H1 (cell line): ENCODE results near the gene SIKE1. TPM values are rescaled to one million over a fixed set of nuclear protein-coding genes. Genes with fewer than 3 reads are reported as not detected.
"Not testable (repeated sequence)": the region's sequence is repeated elsewhere in the genome, so short reads cannot be mapped to it uniquely, and the experiment has no call there.

ENCODE experiments used
- CTCF ChIA-PET: fragments of 300-600 bp; sonication (Branson Sonifier 250); formaldehyde crosslinking; loops from one replicate; lab custom pipeline; 2021; ENCODE audit not compliant: partially characterized antibody; lab: Charles Lee
- POLR2A ChIA-PET: fragments of 300-600 bp; sonication (Branson Sonifier 250); formaldehyde crosslinking; loops from one replicate; lab custom pipeline; 2021; ENCODE audit warnings: inconsistent platforms; ENCODE audit not compliant: partially characterized antibody; lab: Charles Lee
- DNase-seq, 2 experiments: peaks; one replicate each; pipeline versions ENCODE4 v3.0.0 to v3.0.0-alpha.2; 2010 to 2022; ENCODE audit warnings: low spot score in 2 of 2, low read depth in 1 of 2, mixed read lengths in 1 of 2
- FAIRE-seq: peaks from 2 replicates; lab custom pipeline; 2011; peaks lifted over from hg19 to GRCh38; lab: Jason Lieb, UNC
- H2AFZ ChIP-seq: 2 replicates; pipeline ENCODE4 v1.8.1; 2012; ENCODE audit warnings: low read length, inconsistent platforms
- H2AK5ac ChIP-seq: 2 replicates; pipeline ENCODE4 v1.6.1; 2013; ENCODE audit warnings: low read depth, low read length
- H2BK120ac ChIP-seq: replicated peaks from 2 replicates; pipeline ENCODE3; 2013; ENCODE audit warnings: low read depth, low read length, inconsistent platforms
- H2BK12ac ChIP-seq: 2 replicates; pipeline ENCODE4 v1.6.1; 2013; ENCODE audit warnings: low read depth, low read length
- H2BK15ac ChIP-seq: 2 replicates; pipeline ENCODE4 v1.6.1; 2013; ENCODE audit warnings: low read length
- H2BK20ac ChIP-seq: 2 replicates; pipeline ENCODE4 v1.6.1; 2013; ENCODE audit warnings: low read length
- H2BK5ac ChIP-seq: 2 replicates; pipeline ENCODE4 v1.6.1; 2013; ENCODE audit warnings: low read depth, low read length
- H3K14ac ChIP-seq: 2 replicates; pipeline ENCODE4 v1.6.1; 2013; ENCODE audit warnings: inconsistent platforms; ENCODE audit not compliant: insufficient read length
- H3K18ac ChIP-seq: 2 replicates; pipeline ENCODE4 v1.6.1; 2013; ENCODE audit warnings: low read length; ENCODE audit errors: extremely low read depth
- H3K23ac ChIP-seq: 2 replicates; pipeline ENCODE4 v1.6.1; 2013; ENCODE audit warnings: inconsistent platforms; ENCODE audit not compliant: insufficient read length
- H3K23me2 ChIP-seq: 2 replicates; pipeline ENCODE4 v1.6.1; 2013; ENCODE audit warnings: low read depth, low read length
- H3K27ac ChIP-seq: 2 replicates; pipeline ENCODE4 v1.6.1; 2011; ENCODE audit warnings: low read depth, low read length, inconsistent platforms
- H3K27me3 ChIP-seq, 4 experiments: replicated peaks in 1 of 4; 1 replicate in 1 of 4; 2 replicates in 3 of 4; pipeline versions ENCODE4 v1.6.1 to v1.8.1; 2011 to 2013; ENCODE audit warnings: low read length in 3 of 4, mild to moderate bottlenecking in 3 of 4, inconsistent platforms in 2 of 4, mixed read lengths in 2 of 4, moderate library complexity in 1 of 4; ENCODE audit not compliant: control insufficient read depth in 3 of 4, insufficient read depth in 3 of 4; ENCODE audit errors: extremely low read depth in 1 of 4
- H3K36me3 ChIP-seq, 4 experiments: 2 replicates each; pipeline versions ENCODE4 v1.6.1 to v1.8.1; 2011 to 2013; ENCODE audit warnings: mild to moderate bottlenecking in 4 of 4, low read length in 3 of 4, moderate library complexity in 2 of 4, control low read depth in 1 of 4, inconsistent platforms in 1 of 4; ENCODE audit not compliant: insufficient read depth in 4 of 4, control insufficient read depth in 2 of 4
- H3K4ac ChIP-seq: replicated peaks from 2 replicates; pipeline ENCODE3; 2013; ENCODE audit warnings: low read length, low read depth, mixed read lengths, inconsistent platforms; ENCODE audit not compliant: insufficient read length
- H3K4me1 ChIP-seq, 4 experiments: replicated peaks in 1 of 4; 1 replicate in 1 of 4; 2 replicates in 3 of 4; pipeline versions ENCODE4 v1.6.1 to v1.8.1; 2011 to 2013; ENCODE audit warnings: low read length in 3 of 4, inconsistent platforms in 2 of 4, mixed read lengths in 1 of 4; ENCODE audit not compliant: insufficient read depth in 4 of 4, control insufficient read depth in 3 of 4
- H3K4me2 ChIP-seq, 2 experiments: 2 replicates each; pipeline versions ENCODE4 v1.6.1 to v1.8.1; 2011 to 2013; ENCODE audit warnings: low read depth in 2 of 2, low read length in 2 of 2, control low read depth in 1 of 2, inconsistent platforms in 1 of 2, mild to moderate bottlenecking in 1 of 2; ENCODE audit not compliant: insufficient read depth in 1 of 2
- H3K4me3 ChIP-seq, 4 experiments: fragments of 200-600, 300-600 bp in 1 of 4; sonication (generic), shearing (Covaris generic), sonication (Bioruptor Twin) in 1 of 4; 2 replicates each; pipeline versions ENCODE4 v1.5.1 to v1.8.1; 2011 to 2016; ENCODE audit warnings: low read length in 4 of 4, low read depth in 3 of 4, control low read depth in 2 of 4, inconsistent platforms in 2 of 4, mild to moderate bottlenecking in 2 of 4, mixed read lengths in 1 of 4, moderate library complexity in 1 of 4; ENCODE audit not compliant: insufficient read depth in 2 of 4; ENCODE audit errors: extremely low read depth in 1 of 4
- H3K56ac ChIP-seq: replicated peaks from 2 replicates; pipeline ENCODE3; 2013; ENCODE audit warnings: low read depth, mild to moderate bottlenecking, mixed read lengths, low read length, inconsistent platforms; ENCODE audit not compliant: insufficient read length
- H3K79me1 ChIP-seq: 2 replicates; pipeline ENCODE4 v1.6.1; 2013; ENCODE audit warnings: low read depth, low read length, control low read depth
- H3K79me2 ChIP-seq, 2 experiments: 2 replicates each; pipeline versions ENCODE4 v1.6.1 to v1.8.1; 2012 to 2013; ENCODE audit warnings: low read length in 2 of 2, mild to moderate bottlenecking in 2 of 2, inconsistent platforms in 1 of 2; ENCODE audit not compliant: insufficient read depth in 2 of 2, control insufficient read depth in 1 of 2
- H3K9ac ChIP-seq, 4 experiments: replicated peaks in 1 of 4; 1 replicate in 1 of 4; 2 replicates in 3 of 4; pipeline versions ENCODE4 v1.6.1 to v1.8.1; 2011 to 2013; ENCODE audit warnings: low read depth in 3 of 4, low read length in 3 of 4, control low read depth in 2 of 4, mild to moderate bottlenecking in 2 of 4, moderate library complexity in 2 of 4, inconsistent platforms in 1 of 4; ENCODE audit errors: extremely low read depth in 1 of 4
- H3K9me3 ChIP-seq, 2 experiments: 2 replicates each; pipeline versions ENCODE4 v1.6.1 to v1.8.1; 2012 to 2013; ENCODE audit warnings: mild to moderate bottlenecking in 2 of 2, moderate library complexity in 2 of 2, control low read depth in 1 of 2, inconsistent platforms in 1 of 2, low read depth in 1 of 2, low read length in 1 of 2, mixed read lengths in 1 of 2; ENCODE audit not compliant: insufficient read depth in 2 of 2
- H4K20me1 ChIP-seq, 2 experiments: replicated peaks in 1 of 2; 2 replicates each; pipeline versions ENCODE3 to v1.8.1; 2011 to 2013; ENCODE audit warnings: inconsistent platforms in 2 of 2, low read length in 2 of 2, mild to moderate bottlenecking in 1 of 2; ENCODE audit not compliant: insufficient read depth in 2 of 2, control insufficient read depth in 1 of 2
- H4K5ac ChIP-seq: 2 replicates; pipeline ENCODE4 v1.6.1; 2013; ENCODE audit warnings: low read length, low read depth, mixed read lengths, inconsistent platforms; ENCODE audit not compliant: insufficient read length
- H4K8ac ChIP-seq: 2 replicates; pipeline ENCODE4 v1.8.0; 2013; ENCODE audit warnings: mild to moderate bottlenecking, moderate library complexity, low read length, inconsistent platforms; ENCODE audit not compliant: insufficient read depth; ENCODE audit errors: extremely low read depth
- H4K91ac ChIP-seq: replicated peaks from 2 replicates; pipeline ENCODE3; 2013; ENCODE audit warnings: low read length, mixed read lengths, inconsistent platforms; ENCODE audit not compliant: insufficient read length
- WGBS, 2 experiments: shearing (Covaris generic) in 1 of 2; methylation state at CpG; one replicate each; pipeline versions ENCODE4 v1.1.6 to v1.1.7; 2013 to 2015; ENCODE audit warnings: low lambda C conversion rate in 2 of 2, mixed read lengths in 2 of 2, inconsistent platforms in 1 of 2, low coverage in 1 of 2, missing lambda C conversion rate in 1 of 2; ENCODE audit not compliant: insufficient replicate concordance in 2 of 2, insufficient coverage in 1 of 2, insufficient read length in 1 of 2; ENCODE audit errors: extremely low coverage in 1 of 2, missing lambda C conversion rate in 1 of 2; 5-methylcytosine and 5-hydroxymethylcytosine counted together
- polyA plus RNA-seq, 7 experiments: library from polyadenylated mRNA; depleted of rRNA in 3 of 7; stranded (reverse) in 5 of 7; unstranded in 2 of 7; fragments of >200 nt in 5 of 7; fragments of 200-250 nt in 2 of 7; gene quantifications; 1 replicate in 5 of 7; 2 replicates in 1 of 7; 4 replicates in 1 of 7; pipeline versions ENCODE4 v1.2.1 to v1.2.3, GENCODE V29; 2011 to 2013; ENCODE audit warnings: missing spikeins in 2 of 7, mixed read lengths in 2 of 7
- total RNA-seq: library from RNA; stranded (reverse); fragmentation: NEBNext Ultra II Directional; extraction: Animal tissue kit (Norgen Biotek cat#: 25700); gene quantifications from 2 replicates; pipeline ENCODE4 v1.2.1, GENCODE V29; 2021

SIKE1 gene
- total and polyA plus RNA-seq, 2 of the 8 experiments (the other 6 are each of a cell fraction or from before 2014, with no cell fraction given), result 20.5 to 79.9 TPM

DNA sequence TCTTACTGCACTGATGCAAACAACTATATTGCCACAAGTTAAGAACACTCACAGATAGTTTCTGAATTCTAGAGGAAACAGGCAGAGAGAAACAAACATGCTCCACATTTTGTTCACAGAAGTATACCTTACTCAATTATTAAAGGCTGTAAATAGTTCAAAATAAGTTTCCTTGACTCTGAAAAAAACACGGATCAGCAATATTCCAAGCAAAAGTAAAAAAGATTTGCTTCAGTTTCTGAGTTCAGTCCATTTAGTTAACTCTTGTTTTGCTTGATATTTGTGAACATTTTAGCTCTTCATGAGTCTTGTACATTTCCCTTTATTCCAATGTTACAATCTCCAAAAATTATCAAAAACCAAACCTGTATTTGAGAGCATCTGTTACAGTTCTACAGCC lies 49.6 kb upstream of the SIKE1 start:
- not testable (repeated sequence) for FAIRE-seq, H2BK12ac ChIP-seq, H3K27me3 ChIP-seq

More for the DNA sequence above, 49.6 kb upstream of the SIKE1 start:
- H3K9ac ChIP-seq, H4K91ac ChIP-seq, H2BK20ac ChIP-seq, H3K4ac ChIP-seq, H3K4me1 ChIP-seq, H3K18ac ChIP-seq, H2AK5ac ChIP-seq, H2BK5ac ChIP-seq, H4K8ac ChIP-seq, H3K56ac ChIP-seq, H3K23me2 ChIP-seq, H3K23ac ChIP-seq, H3K79me1 ChIP-seq, DNase-seq, POLR2A ChIA-PET, H3K27ac ChIP-seq, H4K20me1 ChIP-seq, H2AFZ ChIP-seq, H2BK15ac ChIP-seq, H3K14ac ChIP-seq, H3K4me2 ChIP-seq, H2BK120ac ChIP-seq, H3K79me2 ChIP-seq, H3K9me3 ChIP-seq, CTCF ChIA-PET, H3K4me3 ChIP-seq, H3K36me3 ChIP-seq, H4K5ac ChIP-seq: not testable (repeated sequence)
- 89% methylated on average over 1 of the region's 1 CpG; no CpG with 5 or more reads in 1 of the 2 experiments for WGBS, 2 experiments
